Neuron (in vitro differentiated cells): ENCODE results near the gene USP5.

Experiments
- H2AFZ ChIP-seq: one replicate; pipeline ENCODE4 v1.6.1; 2013; ENCODE audit warnings: low read depth, mild to moderate bottlenecking, inconsistent platforms, low read length, moderate library complexity
- H3K27me3 ChIP-seq: one replicate; pipeline ENCODE4 v1.6.1; 2013; ENCODE audit warnings: low read length; ENCODE audit not compliant: insufficient read depth
- H3K36me3 ChIP-seq: one replicate; pipeline ENCODE4 v1.6.1; 2013; ENCODE audit warnings: low read length; ENCODE audit not compliant: insufficient read depth
- H3K4me1 ChIP-seq: one replicate; pipeline ENCODE4 v1.6.1; 2013; ENCODE audit warnings: low read length; ENCODE audit not compliant: insufficient read depth
- H3K4me3 ChIP-seq: 2 replicates; pipeline ENCODE4 v1.5.1; 2013; ENCODE audit warnings: mild to moderate bottlenecking, low read length, moderate library complexity
- H3K9me3 ChIP-seq: one replicate; pipeline ENCODE4 v1.6.1; 2013; ENCODE audit warnings: low read length

USP5 gene

GRCh38 chr12:6839482-6840201, 12.3 kb upstream of the USP5 start:
- Histone ChIP-seq H3K4me1 (peaks cover 8% of the 10 kb centered on the region), H3K9me3 (no peaks in the 10 kb centered on the region), H3K27me3 (no peaks in the 10 kb centered on the region), H3K36me3 (peaks cover 68% of the 10 kb centered on the region), H2AFZ (no peak overlapping the region), H3K4me3 (no peak overlapping the region)

GRCh38 chr12:6840330-6840729, 11.6 kb upstream of the USP5 start:
- Histone ChIP-seq H3K36me3 (peaks cover 70% of the 10 kb centered on the region), H3K4me3 (no peak overlapping the region), H2AFZ (no peak overlapping the region), H3K4me1 (peaks cover 8% of the 10 kb centered on the region), H3K9me3 (no peaks in the 10 kb centered on the region), H3K27me3 (no peaks in the 10 kb centered on the region)

- Histone ChIP-seq H3K4me3 (no peak within 1 kb of the TSS), H3K27me3 (no peaks in the 10 kb centered on the region), H3K36me3 (peaks cover 75% of the 10 kb centered on the region), H3K9me3 (no peaks in the 10 kb centered on the region), H3K4me1 (peaks cover 8% of the 10 kb centered on the region), H2AFZ (no peak within 1 kb of the TSS)
These were observed 11.0 kb upstream of the USP5 start, which contains the start of gene GNB3 for GRCh38 chr12:6840761-6841515. Gene GNB3 (plus strand): TSS chr12:6840925. CDS start chr12:6841288, 363 bp downstream.

DNA sequence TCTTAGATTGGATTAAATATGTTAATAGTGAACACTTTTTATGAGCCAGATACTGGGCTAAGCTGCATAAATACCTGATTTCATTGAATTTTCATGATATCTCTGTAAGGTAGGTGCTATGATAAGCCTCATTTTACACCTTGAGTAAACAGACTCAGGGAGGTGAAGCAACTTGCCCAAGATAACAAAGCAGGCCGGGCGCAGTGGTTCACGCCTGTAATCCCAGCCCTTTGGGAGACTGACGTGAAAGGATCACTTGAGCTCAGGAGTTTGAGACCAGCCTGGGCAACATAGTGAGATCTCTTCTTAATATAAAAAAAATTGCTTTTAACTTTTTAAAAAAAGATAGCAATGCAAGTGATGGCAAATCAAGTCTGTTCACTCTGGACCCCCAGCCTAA, 9.9 kb upstream of the USP5 start:
- Histone ChIP-seq H3K4me3 (no peak overlapping the region), H3K4me1 (peaks cover 8% of the 10 kb centered on the region), H3K27me3 (no peaks in the 10 kb centered on the region), H3K36me3 (peaks cover 77% of the 10 kb centered on the region), H2AFZ (no peak overlapping the region), H3K9me3 (no peaks in the 10 kb centered on the region)

DNA sequence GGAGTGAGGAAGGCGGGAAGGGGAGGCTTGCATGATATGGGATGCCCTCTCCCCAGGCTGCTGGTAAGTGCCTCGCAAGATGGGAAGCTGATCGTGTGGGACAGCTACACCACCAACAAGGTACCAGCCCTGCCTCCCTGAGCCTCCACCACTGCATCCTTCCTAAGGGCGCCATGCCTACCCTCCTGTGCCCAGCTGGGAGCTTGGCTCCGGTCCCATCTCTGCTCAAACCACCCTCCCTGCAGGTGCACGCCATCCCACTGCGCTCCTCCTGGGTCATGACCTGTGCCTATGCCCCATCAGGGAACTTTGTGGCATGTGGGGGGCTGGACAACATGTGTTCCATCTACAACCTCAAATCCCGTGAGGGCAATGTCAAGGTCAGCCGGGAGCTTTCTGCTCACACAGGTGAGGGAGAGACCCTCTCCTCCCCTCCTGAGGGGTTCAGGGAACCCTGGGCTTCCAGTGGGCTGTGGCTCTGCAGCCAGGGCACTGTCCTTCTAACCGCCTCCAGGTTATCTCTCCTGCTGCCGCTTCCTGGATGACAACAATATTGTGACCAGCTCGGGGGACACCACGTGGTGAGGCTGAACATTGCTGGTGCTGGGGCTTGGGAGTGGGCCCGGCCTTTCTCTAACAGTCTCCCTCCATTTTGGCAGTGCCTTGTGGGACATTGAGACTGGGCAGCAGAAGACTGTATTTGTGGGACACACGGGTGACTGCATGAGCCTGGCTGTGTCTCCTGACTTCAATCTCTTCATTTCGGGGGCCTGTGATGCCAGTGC, 8.6 kb upstream of the USP5 start:
- Histone ChIP-seq H3K36me3 (peaks cover 75% of the 10 kb centered on the region), H2AFZ (no peak overlapping the region), H3K27me3 (no peaks in the 10 kb centered on the region), H3K4me3 (no peak overlapping the region), H3K4me1 (peaks cover 8% of the 10 kb centered on the region), H3K9me3 (no peaks in the 10 kb centered on the region)

DNA sequence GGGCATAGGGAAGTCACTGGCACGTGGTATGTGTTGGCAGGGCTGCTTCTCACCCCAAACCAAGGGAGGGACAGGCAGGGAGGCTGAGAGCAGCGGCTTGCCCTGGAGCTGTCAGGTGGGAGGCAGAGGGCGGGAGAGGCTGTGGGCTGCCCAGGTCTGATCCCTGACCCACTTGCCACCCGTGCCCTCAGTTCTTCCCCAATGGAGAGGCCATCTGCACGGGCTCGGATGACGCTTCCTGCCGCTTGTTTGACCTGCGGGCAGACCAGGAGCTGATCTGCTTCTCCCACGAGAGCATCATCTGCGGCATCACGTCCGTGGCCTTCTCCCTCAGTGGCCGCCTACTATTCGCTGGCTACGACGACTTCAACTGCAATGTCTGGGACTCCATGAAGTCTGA, 6.6 kb upstream of the USP5 start:
- no peaks in the 10 kb centered on the region for H3K9me3 ChIP-seq
- no peaks in the 10 kb centered on the region for H3K27me3 ChIP-seq
- peaks cover 74% of the 10 kb centered on the region for H3K36me3 ChIP-seq
- no peak overlapping the region for H3K4me3 ChIP-seq
- H2AFZ ChIP-seq, result no peak overlapping the region
- peaks cover 7% of the 10 kb centered on the region for H3K4me1 ChIP-seq

DNA sequence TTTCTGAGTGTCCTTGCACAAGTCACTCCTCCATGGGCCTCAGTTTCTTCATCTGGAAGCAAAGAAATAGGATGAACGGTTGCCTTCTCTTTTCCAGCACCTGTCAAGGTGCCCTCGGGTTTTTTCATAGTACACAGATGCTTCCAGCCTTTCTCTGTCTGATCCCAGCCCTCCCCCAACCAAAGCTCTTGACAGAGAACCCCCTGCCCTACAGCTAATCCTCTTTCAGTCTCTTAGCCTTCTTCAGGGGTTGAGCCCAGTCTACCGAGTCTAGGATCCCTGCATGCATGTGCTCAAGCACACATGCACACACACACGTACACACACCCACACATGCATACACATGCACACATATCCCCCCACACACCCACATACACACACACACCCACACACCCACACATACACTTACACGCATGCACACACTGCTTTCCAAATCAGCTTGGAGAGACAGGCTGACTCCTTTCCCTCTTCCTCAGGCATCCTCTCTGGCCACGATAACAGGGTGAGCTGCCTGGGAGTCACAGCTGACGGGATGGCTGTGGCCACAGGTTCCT, 5.6 kb upstream of the USP5 start:
- Histone ChIP-seq H3K4me3 (no peak overlapping the region), H3K9me3 (no peaks in the 10 kb centered on the region), H3K27me3 (no peaks in the 10 kb centered on the region), H2AFZ (no peak overlapping the region), H3K36me3 (peaks cover 74% of the 10 kb centered on the region), H3K4me1 (peaks cover 12% of the 10 kb centered on the region)

GRCh38 chr12:6847676-6848075, 4.3 kb upstream of the USP5 start:
- Histone ChIP-seq H3K27me3 (no peaks in the 10 kb centered on the region), H3K4me1 (peaks cover 12% of the 10 kb centered on the region), H3K36me3 (peaks cover 66% of the 10 kb centered on the region), H2AFZ (no peak overlapping the region), H3K9me3 (no peaks in the 10 kb centered on the region), H3K4me3 (no peak overlapping the region)

DNA sequence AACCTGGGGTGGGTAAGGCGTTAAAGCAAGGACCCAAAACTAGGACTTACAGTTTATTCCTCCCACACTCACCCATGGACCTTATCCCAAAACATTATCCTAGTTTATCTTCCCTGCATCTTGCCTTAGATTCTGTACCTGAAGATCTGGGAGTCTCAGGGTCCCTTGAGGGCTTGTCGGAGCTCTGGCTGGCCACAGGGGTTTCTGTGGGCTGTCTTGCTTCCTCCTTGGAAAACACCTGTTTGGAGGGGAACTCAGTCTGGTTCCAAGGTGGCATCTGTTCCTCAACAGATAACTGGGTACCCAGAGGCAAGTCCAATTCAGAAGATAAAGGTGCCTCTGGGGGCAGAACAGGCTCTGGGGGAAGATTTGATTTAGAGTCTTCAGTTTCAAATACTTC, 2.5 kb upstream of the USP5 start:
- Histone ChIP-seq H3K27me3 (no peaks in the 10 kb centered on the region), H3K4me3 (no peak overlapping the region), H2AFZ (no peak overlapping the region), H3K4me1 (peaks cover 27% of the 10 kb centered on the region), H3K9me3 (no peaks in the 10 kb centered on the region), H3K36me3 (peaks cover 52% of the 10 kb centered on the region)

GRCh38 chr12:6849976-6850560, 1.9 kb upstream of the USP5 start:
- peaks cover 27% of the 10 kb centered on the region for H3K4me1 ChIP-seq
- no peak overlapping the region for H2AFZ ChIP-seq
- no peaks in the 10 kb centered on the region for H3K27me3 ChIP-seq
- H3K9me3 ChIP-seq, result no peaks in the 10 kb centered on the region
- H3K4me3 ChIP-seq, result peak overlapping the region; percentile 59
- peaks cover 46% of the 10 kb centered on the region for H3K36me3 ChIP-seq

DNA sequence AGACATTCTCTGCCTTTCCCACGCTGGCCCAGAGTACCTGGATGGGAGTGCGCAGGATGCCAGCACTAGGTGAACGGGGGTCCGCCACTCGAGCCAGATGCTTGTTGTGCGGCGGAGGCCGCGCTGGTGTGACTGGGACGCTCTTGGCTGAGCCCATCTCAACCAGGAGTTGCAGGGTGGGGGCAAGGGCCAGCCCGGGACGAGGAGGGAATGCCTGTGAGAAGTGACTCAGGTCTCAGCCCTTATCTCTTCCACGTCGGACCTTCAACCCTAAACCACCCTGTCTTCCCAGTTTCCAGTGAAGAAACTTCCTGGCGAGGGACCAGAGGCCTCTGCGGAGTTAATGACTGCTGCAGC, 1.2 kb upstream of the USP5 start:
- peaks cover 43% of the 10 kb centered on the region for H3K36me3 ChIP-seq
- peaks cover 27% of the 10 kb centered on the region for H3K4me1 ChIP-seq
- no peaks in the 10 kb centered on the region for H3K27me3 ChIP-seq
- H2AFZ ChIP-seq, result no peak overlapping the region
- H3K9me3 ChIP-seq, result no peaks in the 10 kb centered on the region
- H3K4me3 ChIP-seq, result peak overlapping the region; percentile 59

- H3K4me3 ChIP-seq, result peak within 1 kb of the TSS; percentile 59
- no peaks in the 10 kb centered on the region for H3K9me3 ChIP-seq
- peaks cover 27% of the 10 kb centered on the region for H3K4me1 ChIP-seq
- H3K27me3 ChIP-seq, result no peaks in the 10 kb centered on the region
- H2AFZ ChIP-seq, result peak within 1 kb of the TSS; percentile 8
- H3K36me3 ChIP-seq, result peaks cover 43% of the 10 kb centered on the region
These were observed 613 bp upstream of the USP5 start, which contains the start of gene CDCA3 for GRCh38 chr12:6851153-6851920. Gene CDCA3 (minus strand): TSS chr12:6851286. CDS start chr12:6850952, 334 bp downstream.
